CD4-positive, alpha-beta T cell treated with Interleukin-4 for 1 hour (primary cell): ENCODE measurements around the gene CEP83.

Source experiments
- DNase-seq, 2 donors: peaks; one replicate each; pipeline ENCODE4 v3.0.0-alpha.2; 2020 to 2022

CEP83 gene

GRCh38 chr12:94265966-94266745 lies 193.5 kb downstream of the CEP83 start:
- DNase-seq, result peak in 1 of 2 donors; percentile 26

- no peak for DNase-seq
Observed at GRCh38 chr12:94265539-94265938, 194.1 kb downstream of the CEP83 start.

GRCh38 chr12:94264736-94265485 lies 194.8 kb downstream of the CEP83 start:
- DNase-seq, result no peak

GRCh38 chr12:94263905-94264561 lies 195.6 kb downstream of the CEP83 start:
- no peak for DNase-seq

GRCh38 chr12:94263011-94263811 lies 196.5 kb downstream of the CEP83 start:
- peak; percentile 73 to 75 for DNase-seq

GRCh38 chr12:94262228-94263010 lies 197.2 kb downstream of the CEP83 start:
- peak; percentile 77 to 82 for DNase-seq

- no peak for DNase-seq
Observed at GRCh38 chr12:94261786-94262185, 197.9 kb downstream of the CEP83 start.

- DNase-seq, result no peak
Observed at GRCh38 chr12:94261119-94261518, 198.5 kb downstream of the CEP83 start.

- DNase-seq, result no peak
Observed at GRCh38 chr12:94260717-94261116, 198.9 kb downstream of the CEP83 start.

- no peak for DNase-seq
Observed at GRCh38 chr12:94260017-94260416, 199.7 kb downstream of the CEP83 start.

GRCh38 chr12:94258593-94258992 lies 201.1 kb downstream of the CEP83 start:
- DNase-seq, result no peak
